Lower leg skin (tissue), 4 donors: ENCODE results near the gene CAT. TPM values are rescaled to one million over a fixed set of nuclear protein-coding genes. Genes with fewer than 3 reads are reported as not detected.
A peak's percentile ranks its signal among the peaks of the same experiment; 100 is the strongest.

Source experiments
- DNase-seq, 2 donors: peaks; one replicate each; pipeline ENCODE4 v3.0.0-alpha.2; 2019; ENCODE audit warnings: low spot score in 2 of 2
- H3K4me3 ChIP-seq: fragments of 200-600 bp; sonication (generic); 2 replicates; pipeline ENCODE4 v1.5.1; 2017; ENCODE audit warnings: mild to moderate bottlenecking, low read depth; ENCODE audit not compliant: poor library complexity, severe bottlenecking
- POLR2A ChIP-seq, 2 donors: fragments of 450-650 bp; IDR thresholded peaks; one replicate each; pipeline ENCODE4 v1.6.1; 2016 to 2017; ENCODE audit warnings: antibody characterized with exemption in 2 of 2, mild to moderate bottlenecking in 1 of 2, moderate library complexity in 1 of 2
- WGBS, 2 donors: methylation state at CpG; one replicate each; pipeline ENCODE4 v1.1.5; 2018; 5-methylcytosine and 5-hydroxymethylcytosine counted together
- intact Hi-C: fragments of 100-400 bp; cut with DNase I; formaldehyde crosslinking; loops from one replicate; pipeline ENCODE4 v1.15.0; 2023; ENCODE audit warnings: low total_unique reads
- total RNA-seq, 4 donors: library from RNA; depleted of rRNA; stranded (reverse); fragments of >200 nt; gene quantifications; one replicate each; pipeline ENCODE4 v1.1.0, GENCODE V29; 2016
- TF ChIP-seq, protein P1 (sequence below), 3 donors: fragments of 450-650 bp; IDR thresholded peaks; one replicate each; pipeline ENCODE4 v1.5.1; 2016; ENCODE audit warnings: antibody characterized with exemption in 3 of 3, mild to moderate bottlenecking in 3 of 3, moderate library complexity in 2 of 3

The CAT gene
- total RNA-seq, 4 donors from 2014 or later, result 152 to 260 (median 186) TPM

DNA sequence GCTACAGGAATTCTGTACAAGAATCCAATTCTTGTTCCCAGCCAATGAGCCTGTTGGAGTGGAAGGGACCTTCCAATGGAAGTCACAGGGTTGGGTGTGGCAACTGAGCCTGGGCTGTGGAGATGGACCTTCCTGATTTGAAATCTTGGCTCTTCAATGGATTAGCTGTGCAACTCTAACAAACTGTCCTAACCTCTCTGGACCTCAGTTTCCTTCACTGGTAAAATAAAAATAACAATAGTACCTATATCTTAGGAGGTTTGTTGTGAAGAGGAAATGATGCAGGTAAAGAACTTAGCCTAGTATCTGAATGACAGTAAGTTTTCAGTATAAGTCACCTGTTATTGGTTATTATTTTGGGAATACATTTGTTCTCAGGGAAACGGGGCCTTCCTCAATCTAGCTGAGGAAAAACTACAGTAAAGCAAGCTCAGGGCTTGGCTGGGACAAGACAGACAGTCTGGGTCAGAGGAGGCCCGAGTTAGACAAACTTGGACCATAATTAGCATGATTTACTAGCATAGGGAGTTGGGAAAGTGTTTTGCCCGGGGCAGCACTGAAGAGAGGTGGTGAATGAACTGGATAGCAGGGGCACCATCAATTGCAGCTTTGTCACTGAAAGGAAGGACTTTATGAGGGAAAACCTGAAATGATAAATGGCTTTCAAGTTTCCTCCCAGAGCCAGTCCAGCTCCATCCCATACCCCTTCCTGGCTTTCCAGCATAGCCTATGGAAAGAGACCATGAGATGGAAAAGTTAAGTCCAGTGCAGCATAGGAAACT, 61.2 kb downstream of the CAT start:
- no peak overlapping the region for H3K4me3 ChIP-seq
- intact Hi-C loops, result loop anchor here (10.0 kb wide), 2 partner anchors 125 to 325 kb away; no protein-coding TSS in a partner anchor
- TF ChIP-seq POLR2A (IDR thresholded peaks at IDR 0.05), result no peak
- TF ChIP-seq, protein P1, sequence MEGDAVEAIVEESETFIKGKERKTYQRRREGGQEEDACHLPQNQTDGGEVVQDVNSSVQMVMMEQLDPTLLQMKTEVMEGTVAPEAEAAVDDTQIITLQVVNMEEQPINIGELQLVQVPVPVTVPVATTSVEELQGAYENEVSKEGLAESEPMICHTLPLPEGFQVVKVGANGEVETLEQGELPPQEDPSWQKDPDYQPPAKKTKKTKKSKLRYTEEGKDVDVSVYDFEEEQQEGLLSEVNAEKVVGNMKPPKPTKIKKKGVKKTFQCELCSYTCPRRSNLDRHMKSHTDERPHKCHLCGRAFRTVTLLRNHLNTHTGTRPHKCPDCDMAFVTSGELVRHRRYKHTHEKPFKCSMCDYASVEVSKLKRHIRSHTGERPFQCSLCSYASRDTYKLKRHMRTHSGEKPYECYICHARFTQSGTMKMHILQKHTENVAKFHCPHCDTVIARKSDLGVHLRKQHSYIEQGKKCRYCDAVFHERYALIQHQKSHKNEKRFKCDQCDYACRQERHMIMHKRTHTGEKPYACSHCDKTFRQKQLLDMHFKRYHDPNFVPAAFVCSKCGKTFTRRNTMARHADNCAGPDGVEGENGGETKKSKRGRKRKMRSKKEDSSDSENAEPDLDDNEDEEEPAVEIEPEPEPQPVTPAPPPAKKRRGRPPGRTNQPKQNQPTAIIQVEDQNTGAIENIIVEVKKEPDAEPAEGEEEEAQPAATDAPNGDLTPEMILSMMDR (IDR thresholded peaks at IDR 0.05), result no peak
- peak in 1 of 2 donors; percentile 34 for DNase-seq
- 43 to 72% methylated on average over 3 of the region's 3 CpGs for WGBS, 2 donors

DNA sequence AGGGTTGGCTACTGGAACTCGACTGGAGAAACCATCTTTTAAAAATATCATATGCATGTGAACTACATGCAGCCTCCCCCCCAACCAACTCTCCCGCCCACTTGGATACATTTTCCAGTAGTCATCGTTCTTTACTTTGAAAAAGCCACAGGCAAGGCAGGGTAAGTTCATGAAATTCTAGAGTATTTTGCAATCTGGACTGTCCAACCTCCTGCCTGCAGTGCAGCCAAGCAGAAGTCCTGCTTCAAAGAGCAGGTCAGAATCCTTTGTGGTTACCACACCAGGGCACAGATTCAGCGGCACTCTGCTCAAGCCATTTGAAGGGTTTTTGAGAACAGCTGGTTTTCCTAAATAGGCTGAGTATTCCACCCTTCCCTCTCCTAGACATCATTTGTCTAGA, 62.8 kb downstream of the CAT start:
- WGBS, 2 donors, result 40 to 49% methylated on average over 4 of the region's 4 CpGs
- DNase-seq, result peak in 1 of 2 donors; percentile 74
- no peak overlapping the region for H3K4me3 ChIP-seq
- intact Hi-C loops, result no loop called here
- TF ChIP-seq, protein P1 (IDR thresholded peaks at IDR 0.05), result no peak

DNA sequence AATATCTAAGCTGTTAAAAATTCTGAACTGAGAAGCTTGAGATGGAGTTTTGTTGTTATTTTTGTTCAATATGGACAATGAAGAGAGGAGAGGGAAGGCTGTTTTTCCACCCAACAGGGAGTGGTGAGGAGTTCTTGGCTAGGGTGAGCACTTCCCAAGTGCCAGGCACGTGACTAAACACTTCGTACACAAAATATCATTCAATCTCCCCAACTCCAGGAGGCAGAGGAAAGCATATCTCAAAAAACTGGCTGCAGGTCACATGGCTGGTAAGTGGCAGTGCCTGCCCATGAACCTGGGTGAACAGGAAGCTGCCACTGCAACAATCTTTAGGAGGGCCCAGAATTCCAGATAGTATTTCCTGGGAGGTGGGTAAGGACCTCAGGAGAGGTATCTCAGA, 63.2 kb downstream of the CAT start:
- H3K4me3 ChIP-seq, result no peak overlapping the region
- TF ChIP-seq POLR2A (IDR thresholded peaks at IDR 0.05), result no peak
- TF ChIP-seq, protein P1 (IDR thresholded peaks at IDR 0.05), result no peak
- WGBS, 2 donors, result 10 to 11% methylated on average over 2 of the region's 2 CpGs
- intact Hi-C loops, result no loop called here
- peak in 1 of 2 donors; percentile 68 for DNase-seq

DNA sequence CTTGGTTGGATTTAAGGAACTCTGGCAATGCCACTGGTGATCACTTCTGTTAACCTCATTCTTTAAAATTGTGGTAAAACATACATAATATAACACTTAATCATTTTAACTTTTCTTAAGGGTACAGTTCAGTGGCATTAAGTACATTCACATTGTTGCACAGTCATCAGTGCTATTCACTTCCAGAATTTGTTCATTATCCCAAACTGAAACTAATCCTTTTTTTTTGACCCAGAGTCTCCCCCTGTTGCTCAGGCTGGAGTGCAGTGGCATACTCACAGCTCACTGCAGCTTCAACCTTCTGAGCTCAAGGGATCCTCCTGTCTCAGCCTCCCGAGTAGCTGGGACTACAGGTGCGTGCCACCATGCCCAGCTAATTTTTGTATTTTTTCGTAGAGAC, 64.2 kb downstream of the CAT start:
- intact Hi-C loops, result no loop called here
- 94 to 95% methylated on average over 3 of the region's 3 CpGs for WGBS, 2 donors
- DNase-seq, result peak in 1 of 2 donors; percentile 20
- TF ChIP-seq, protein P1 (IDR thresholded peaks at IDR 0.05), result no peak
- no peak for TF ChIP-seq POLR2A (IDR thresholded peaks at IDR 0.05)
- no peak overlapping the region for H3K4me3 ChIP-seq

DNA sequence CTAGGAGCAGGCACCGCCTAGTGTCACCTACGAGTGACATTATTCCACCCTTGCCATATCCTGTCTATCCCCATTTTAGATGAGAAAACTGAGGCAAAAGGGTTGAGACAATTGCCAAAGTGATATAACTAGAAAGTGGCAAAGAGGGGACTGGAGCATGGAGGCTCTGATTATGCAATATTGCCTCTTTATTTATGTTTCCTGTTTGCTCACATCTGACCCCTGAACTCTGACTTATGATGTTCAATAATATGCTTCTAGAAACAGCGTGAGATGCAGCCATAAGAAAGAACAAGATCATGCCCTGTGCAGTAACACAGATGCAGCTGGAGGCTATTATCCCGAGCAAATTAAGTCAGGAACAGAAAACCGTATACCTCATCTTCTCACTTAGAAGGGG, 67.1 kb downstream of the CAT start:
- no peak overlapping the region for H3K4me3 ChIP-seq
- intact Hi-C loops, result no loop called here
- 67 to 77% methylated on average over 5 of the region's 5 CpGs for WGBS, 2 donors
- TF ChIP-seq, protein P1 (IDR thresholded peaks at IDR 0.05), result no peak
- TF ChIP-seq POLR2A (IDR thresholded peaks at IDR 0.05), result no peak
- no peak for DNase-seq
